ENCODE measurements around the gene UQCC2. TPM values are rescaled to one million over a fixed set of nuclear protein-coding genes. Genes with fewer than 3 reads are reported as not detected.

The UQCC2 gene
- total and polyA plus RNA-seq, 12 donors = 7.4 to 214 (median 72.9) TPM

GRCh38 chr6:33754222-33754621, 42.7 kb upstream of the UQCC2 start:
- no peak for DNase-seq
- no peaks in the 10 kb centered on the region for H3K27me3 ChIP-seq
- TF ChIP-seq, protein P1, sequence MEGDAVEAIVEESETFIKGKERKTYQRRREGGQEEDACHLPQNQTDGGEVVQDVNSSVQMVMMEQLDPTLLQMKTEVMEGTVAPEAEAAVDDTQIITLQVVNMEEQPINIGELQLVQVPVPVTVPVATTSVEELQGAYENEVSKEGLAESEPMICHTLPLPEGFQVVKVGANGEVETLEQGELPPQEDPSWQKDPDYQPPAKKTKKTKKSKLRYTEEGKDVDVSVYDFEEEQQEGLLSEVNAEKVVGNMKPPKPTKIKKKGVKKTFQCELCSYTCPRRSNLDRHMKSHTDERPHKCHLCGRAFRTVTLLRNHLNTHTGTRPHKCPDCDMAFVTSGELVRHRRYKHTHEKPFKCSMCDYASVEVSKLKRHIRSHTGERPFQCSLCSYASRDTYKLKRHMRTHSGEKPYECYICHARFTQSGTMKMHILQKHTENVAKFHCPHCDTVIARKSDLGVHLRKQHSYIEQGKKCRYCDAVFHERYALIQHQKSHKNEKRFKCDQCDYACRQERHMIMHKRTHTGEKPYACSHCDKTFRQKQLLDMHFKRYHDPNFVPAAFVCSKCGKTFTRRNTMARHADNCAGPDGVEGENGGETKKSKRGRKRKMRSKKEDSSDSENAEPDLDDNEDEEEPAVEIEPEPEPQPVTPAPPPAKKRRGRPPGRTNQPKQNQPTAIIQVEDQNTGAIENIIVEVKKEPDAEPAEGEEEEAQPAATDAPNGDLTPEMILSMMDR (IDR thresholded peaks at IDR 0.05) = no peak
- TF ChIP-seq POLR2A (IDR thresholded peaks at IDR 0.05) = no peak
- no peaks in the 10 kb centered on the region for H3K36me3 ChIP-seq (replicated peaks in 1 of 2)
- H3K9me3 ChIP-seq (replicated peaks in 1 of 3) = no peaks in the 10 kb centered on the region
- no peak overlapping the region for H3K4me3 ChIP-seq
- H3K4me1 ChIP-seq (replicated peaks in 1 of 2) = no peaks in the 10 kb centered on the region
- intact Hi-C loops (cut with DNase I) = no loop called here
- H3K27ac ChIP-seq = no peak overlapping the region
- WGBS, 4 donors = 73 to 83% (median 77%) methylated on average over 10 to 11 of the region's 11 CpGs

GRCh38 chr6:33752646-33753015, 41.1 kb upstream of the UQCC2 start:
- no peak for DNase-seq
- Histone ChIP-seq H3K27me3 (no peaks in the 10 kb centered on the region), H3K27ac (no peak overlapping the region), H3K9me3 (replicated peaks in 1 of 3) (no peaks in the 10 kb centered on the region), H3K36me3 (replicated peaks in 1 of 2) (no peaks in the 10 kb centered on the region), H3K4me3 (no peak overlapping the region), H3K4me1 (replicated peaks in 1 of 2) (no peaks in the 10 kb centered on the region)
- intact Hi-C loops (cut with DNase I) = no loop called here
- TF ChIP-seq, protein P1 (IDR thresholded peaks at IDR 0.05) = no peak
- no peak for TF ChIP-seq POLR2A (IDR thresholded peaks at IDR 0.05)
- 91 to 100% (median 100%) methylated on average over 1 of the region's 1 CpG for WGBS, 4 donors

DNA sequence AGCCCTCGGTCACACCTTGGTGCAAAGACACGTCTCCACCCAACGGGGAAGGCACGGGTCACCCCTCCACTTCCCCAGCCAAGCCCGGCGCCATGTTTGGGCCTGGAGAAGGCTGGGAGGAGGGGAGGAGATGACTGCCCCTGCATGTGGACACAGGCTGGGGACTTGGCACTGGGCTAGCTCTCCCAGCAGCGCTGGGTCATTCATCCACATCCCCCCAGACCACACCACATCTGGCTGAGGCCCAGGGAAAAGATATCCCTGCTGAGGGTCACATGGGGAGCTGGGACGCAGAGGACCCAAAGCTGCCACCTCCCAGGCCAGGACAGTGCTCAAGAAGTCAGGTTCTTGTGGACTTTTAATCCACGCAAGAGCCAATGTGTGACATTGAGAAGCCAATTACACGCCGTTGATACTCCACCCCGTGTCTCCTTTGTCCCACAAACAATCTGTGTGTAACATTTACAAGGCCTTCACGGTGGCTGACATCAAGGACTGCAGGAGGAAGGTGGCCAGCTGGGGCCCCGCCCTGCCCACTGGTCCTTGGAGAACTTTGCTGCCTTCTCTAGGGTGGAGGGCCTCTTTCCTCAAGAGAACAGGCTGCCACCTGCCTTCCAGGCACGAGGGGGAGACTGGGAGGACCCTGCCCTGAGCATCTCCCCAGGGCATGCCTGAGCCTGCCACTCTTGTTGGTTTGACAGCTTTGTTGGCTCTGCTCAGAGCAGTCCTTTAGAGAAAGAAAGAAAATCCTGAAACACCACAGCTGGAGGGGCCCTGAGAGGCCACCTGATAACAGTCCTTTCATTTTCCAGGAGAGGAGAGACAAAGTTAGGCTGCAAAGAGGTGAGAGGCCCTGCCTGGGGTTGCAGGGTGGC, 40.5 kb upstream of the UQCC2 start:
- peak overlapping the region in 1 of 5 donors; percentile 58 for H3K27ac ChIP-seq
- H3K4me1 ChIP-seq (replicated peaks in 1 of 2) = no peaks in the 10 kb centered on the region
- no peaks in the 10 kb centered on the region for H3K9me3 ChIP-seq (replicated peaks in 1 of 3)
- H3K36me3 ChIP-seq (replicated peaks in 1 of 2) = no peaks in the 10 kb centered on the region
- intact Hi-C loops (cut with DNase I) = no loop called here
- no peaks in the 10 kb centered on the region for H3K27me3 ChIP-seq
- DNase-seq = no peak
- H3K4me3 ChIP-seq = no peak overlapping the region
- 67 to 93% (median 77%) methylated on average over 10 to 15 of the region's 15 CpGs for WGBS, 4 donors
- TF ChIP-seq POLR2A (IDR thresholded peaks at IDR 0.05) = no peak
- TF ChIP-seq, protein P1 (IDR thresholded peaks at IDR 0.05) = no peak

- no peaks in the 10 kb centered on the region for H3K9me3 ChIP-seq (replicated peaks in 1 of 3)
- peak in 1 of 7 donors; percentile 37 for DNase-seq
- WGBS, 4 donors = 49 to 77% (median 53%) methylated on average over 11 of the region's 11 CpGs
- H3K27me3 ChIP-seq = no peaks in the 10 kb centered on the region
- H3K4me3 ChIP-seq = no peak overlapping the region
- intact Hi-C loops (cut with DNase I) = no loop called here
- H3K4me1 ChIP-seq (replicated peaks in 1 of 2) = no peaks in the 10 kb centered on the region
- no peaks in the 10 kb centered on the region for H3K36me3 ChIP-seq (replicated peaks in 1 of 2)
- no peak for TF ChIP-seq POLR2A (IDR thresholded peaks at IDR 0.05)
- TF ChIP-seq, protein P1 (IDR thresholded peaks at IDR 0.05) = no peak
- peak overlapping the region in 2 of 5 donors; percentile 21 to 74 for H3K27ac ChIP-seq
Measured at GRCh38 chr6:33750244-33750991, 38.9 kb upstream of the UQCC2 start.
